HG02642 (cell line): Measurements from ENCODE around the gene FAM9A.
"Not testable (repeated sequence)": the region's sequence is repeated elsewhere in the genome, so short reads cannot be mapped to it uniquely, and the experiment has no call there.

Source experiments
- ATAC-seq: cut with Tn5 transposase; IDR thresholded peaks from one replicate; pipeline ENCODE4 v1.9.1; 2021; ENCODE audit warnings: mild to moderate bottlenecking; ENCODE audit not compliant: unreplicated experiment, poor library complexity

The FAM9A gene

DNA sequence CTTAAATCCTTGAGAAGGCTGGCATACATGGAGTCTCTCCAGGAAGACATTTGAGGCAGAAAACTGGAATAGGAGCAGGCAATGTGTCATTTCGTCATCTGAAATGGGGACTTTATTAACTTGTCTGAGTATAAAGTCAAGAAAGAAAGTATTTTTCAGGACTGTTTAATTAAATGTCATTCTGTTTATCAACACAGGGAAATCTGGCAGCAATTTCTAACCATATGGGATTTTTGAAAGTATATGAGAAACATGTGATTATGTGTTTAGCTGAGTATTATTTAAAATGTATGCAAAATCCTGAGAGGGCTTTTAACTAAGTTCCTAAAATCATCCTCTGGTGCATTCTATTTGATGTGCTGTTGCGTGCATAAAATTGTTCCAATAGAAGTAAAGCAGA lies 3.9 kb upstream of the FAM9A start:
- ATAC-seq: no peak

DNA sequence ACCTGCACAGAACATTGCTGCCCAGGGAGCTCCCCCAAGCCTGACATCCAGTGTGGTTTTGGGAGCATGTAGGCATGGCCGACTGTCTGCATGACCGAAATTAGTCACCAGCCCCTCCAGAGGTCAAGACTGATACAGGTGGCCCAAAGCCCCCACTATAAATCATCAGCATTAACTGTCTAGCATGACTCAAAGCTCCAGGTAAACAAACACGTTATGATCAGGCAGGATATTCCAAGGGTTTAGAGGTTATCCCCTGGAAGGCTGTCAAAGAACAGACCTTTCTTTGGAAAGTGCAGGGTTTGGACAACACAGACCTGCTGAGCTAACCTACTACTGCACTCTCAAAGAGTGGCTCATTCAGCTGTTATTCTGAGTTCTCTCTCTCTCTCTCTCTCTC lies 2.1 kb upstream of the FAM9A start:
- no peak for ATAC-seq

DNA sequence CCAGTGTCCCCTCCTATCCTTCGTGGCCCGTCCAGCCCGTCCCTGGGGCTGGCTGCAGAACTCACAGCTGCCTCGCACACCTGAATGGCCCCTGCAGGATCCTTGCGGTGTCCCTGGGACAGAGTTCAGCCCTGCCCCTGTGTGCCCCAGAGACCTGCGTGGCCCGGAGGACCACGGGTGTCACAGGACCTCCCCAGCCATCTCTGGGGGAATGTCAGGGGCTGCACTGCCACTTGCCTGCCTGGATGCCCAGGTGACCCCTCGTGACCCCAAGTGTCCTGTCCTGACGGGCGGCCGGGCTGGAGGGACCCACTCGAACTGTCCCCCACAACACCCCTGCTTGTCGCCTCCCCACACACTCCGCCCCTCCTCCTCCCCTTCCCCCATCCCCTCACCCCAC lies 832 bp downstream of the FAM9A start:
- ATAC-seq: not testable (repeated sequence)

DNA sequence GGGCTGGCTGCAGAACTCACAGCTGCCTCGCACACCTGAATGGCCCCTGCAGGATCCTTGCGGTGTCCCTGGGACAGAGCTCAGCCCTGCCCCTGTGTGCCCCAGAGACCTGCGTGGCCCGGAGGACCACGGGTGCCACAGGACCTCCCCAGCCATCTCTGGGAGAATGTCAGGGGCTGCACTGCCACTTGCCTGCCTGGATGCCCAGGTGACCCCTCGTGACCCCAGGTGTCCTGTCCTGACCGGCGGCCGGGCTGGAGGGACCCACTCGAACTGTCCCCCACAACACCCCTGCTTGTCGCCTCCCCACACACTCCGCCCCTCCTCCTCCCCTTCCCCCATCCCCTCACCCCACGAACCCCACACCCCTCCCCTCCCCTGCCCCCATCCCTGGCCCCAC lies 1.9 kb downstream of the FAM9A start:
- not testable (repeated sequence) for ATAC-seq

DNA sequence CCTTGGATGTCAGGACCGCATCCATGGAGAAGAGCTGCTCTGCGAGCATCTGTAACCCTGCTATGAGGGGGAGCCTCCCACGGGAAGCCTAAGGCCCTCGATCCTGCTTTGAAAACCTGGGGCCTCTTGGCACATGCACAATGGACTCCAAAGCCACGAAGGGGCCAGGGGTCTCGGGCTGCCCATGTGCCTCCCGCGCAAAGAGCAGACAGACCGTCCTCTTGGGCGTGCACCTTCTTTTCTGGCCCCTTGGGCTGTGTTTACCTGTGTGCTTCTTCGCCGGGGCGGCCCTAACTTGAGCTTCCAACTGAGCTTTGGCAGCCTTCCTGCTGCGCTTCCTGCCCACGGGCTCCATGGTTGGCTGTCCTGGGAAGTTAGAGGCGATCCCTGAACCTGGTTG lies 2.5 kb downstream of the FAM9A start:
- not testable (repeated sequence) for ATAC-seq

DNA sequence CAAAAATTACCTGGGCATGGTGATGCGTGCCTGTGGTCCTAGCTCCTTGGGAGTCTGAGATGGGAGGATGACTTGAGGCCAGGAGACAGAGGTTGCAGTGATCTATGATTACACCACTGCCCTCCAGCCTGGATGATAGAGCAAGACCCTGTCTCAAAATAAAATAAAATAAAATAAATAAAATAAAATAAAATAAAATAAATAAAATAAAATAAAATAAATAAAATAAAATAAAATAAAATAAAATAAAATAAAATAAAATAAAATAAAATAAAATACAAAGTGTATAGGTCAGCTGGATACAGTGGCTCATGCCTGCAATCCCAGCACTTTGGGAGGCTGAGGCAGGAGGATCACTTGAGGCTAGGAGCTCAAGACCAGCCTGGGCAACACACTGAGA lies 14.1 kb downstream of the FAM9A start:
- not testable (repeated sequence) for ATAC-seq

DNA sequence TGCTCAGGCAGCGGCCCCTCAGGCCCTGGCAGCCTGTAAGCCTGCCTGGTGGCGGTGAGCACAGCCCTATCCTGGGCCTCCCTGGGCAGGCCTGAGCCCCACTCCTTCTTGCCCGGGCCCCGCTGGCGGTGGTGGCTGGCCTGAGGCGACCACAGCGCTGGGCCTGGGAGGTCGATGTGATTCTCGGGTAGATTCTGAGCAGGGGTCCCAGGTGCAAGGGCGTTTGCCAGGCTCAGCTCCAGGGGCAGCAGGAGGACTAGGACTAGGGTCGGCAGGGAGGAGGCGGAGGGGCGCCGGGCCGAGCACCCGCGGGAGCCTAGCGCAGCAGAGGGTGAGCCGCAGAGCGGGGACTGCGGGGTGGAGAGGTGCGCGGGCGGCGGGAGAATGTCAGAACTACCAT lies 17.0 kb downstream of the FAM9A start:
- ATAC-seq: no peak

DNA sequence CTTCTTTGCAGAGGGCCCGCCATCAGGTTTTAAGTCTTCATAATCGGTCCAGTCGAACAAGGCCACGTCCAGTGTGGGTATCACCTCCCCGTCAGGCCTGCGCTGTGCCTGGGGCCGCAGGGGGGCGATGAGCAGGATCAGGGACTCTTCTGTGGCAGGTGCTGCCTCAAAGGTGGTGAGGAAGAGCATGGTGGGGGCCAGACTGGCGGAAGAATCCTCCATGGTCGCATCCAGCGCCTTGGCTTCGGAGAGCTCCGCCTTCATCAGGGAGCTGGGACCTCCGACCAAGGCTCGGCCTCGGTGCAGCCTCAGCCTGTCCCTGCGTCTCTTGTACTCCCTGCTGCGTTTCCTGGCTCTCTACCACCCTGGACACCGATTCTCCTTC lies 17.5 kb downstream of the FAM9A start:
- no peak for ATAC-seq

DNA sequence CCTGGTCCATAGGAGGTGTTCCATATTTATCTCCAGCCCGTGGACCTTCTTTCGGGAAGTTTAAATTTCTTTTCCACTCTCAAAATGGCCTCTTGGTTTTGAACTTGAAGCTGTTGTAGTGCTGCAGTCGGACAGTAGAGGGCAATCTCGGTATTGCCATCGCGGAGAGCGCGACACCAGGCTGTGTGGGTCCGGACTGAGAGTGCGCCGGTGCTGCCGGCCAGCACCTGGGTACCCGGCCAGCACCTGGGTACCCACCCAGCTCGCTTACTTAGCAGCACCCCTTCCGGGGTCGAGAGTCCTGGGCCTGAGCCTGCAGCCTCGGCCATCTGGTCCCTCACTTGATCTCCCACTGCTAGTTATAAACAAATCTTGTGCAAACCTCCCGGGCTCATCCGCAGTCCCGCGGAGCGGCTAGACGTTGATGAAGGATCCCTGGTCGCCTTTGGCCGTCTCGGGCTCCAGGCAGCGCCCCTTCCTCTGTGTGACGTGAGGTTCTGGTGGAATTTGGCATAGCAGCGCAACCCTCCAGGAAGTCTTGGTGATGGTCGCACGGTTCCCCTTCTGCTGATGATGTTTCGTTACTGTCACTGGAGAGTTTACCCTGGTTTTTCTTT lies 18.0 kb downstream of the FAM9A start:
- no peak for ATAC-seq

DNA sequence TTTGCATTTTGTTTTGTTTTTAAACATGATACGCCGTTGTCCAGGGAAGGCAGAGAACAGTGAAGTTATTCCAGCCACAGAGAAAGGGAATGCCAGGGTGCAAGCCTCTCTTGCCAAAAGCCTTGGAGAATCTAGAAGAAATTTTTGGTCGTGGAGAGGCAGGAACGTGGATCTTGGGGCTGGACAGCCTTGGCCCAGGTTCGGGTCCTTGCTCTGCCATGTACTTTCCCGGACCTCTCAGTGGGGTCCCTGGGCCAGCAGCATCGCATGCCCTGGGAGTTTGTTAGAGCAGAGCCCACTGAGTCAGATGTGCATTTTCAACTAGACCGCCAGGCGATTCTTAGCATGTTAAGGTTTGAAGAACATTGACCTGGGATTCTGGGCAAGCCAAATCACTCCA lies 18.6 kb downstream of the FAM9A start:
- no peak for ATAC-seq

DNA sequence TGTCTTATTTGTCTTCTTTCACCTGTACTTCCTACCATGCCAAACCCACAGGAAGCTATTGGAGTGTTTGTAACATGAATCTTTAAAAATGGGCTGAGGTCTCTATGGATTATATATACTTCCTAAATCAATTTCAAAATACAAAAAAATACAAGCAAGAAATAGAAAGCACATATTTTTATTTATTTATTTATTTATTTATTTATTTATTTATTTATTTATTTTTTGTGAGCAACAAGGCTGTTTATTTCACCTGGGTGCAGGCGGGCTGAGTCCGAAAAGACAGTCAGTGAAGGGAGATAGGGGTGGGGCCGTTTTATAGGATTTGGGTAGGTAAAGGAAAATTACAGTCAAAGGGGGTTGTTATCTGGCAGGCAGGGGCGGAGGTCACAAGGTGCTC lies 19.3 kb downstream of the FAM9A start:
- not testable (repeated sequence) for ATAC-seq

DNA sequence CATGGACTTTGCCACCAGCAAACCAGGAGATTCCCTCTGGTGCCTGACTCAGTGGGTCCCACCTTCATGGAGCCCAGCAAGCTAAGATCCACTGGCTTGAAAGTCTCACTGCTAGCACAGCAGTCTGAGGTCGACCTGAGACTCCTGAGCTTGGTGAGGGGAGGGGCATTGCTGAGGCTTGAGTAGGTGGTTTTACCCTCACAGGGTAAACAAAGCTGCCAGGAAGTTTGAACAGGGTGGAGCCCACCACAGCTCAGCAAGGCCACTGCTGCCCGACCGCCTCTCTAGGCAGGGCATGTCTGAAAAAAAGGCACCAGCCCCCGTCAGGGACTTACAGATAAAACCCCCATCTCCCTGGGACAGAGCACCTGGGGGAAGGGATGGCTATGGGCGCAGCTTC lies 28.1 kb downstream of the FAM9A start:
- ATAC-seq: no peak

DNA sequence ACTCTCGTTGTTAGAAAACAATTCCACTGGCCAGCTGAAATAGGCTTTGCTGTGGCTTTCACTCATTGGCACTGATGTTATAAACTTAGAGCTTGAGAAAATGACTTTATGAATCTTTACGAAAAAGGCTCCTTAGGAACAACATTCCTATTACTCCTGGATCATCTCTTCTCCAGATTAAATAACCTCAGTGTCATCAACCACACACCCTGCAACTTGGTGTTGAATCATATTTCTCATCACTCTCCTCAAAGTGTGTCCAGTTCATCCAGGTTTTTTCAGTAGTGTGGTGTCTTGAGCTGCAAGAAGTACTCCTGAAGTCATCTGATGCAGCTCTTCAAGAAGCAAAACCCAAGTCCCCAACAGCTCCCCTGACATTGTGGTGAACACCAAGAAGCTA lies 41.2 kb downstream of the FAM9A start:
- ATAC-seq: no peak

DNA sequence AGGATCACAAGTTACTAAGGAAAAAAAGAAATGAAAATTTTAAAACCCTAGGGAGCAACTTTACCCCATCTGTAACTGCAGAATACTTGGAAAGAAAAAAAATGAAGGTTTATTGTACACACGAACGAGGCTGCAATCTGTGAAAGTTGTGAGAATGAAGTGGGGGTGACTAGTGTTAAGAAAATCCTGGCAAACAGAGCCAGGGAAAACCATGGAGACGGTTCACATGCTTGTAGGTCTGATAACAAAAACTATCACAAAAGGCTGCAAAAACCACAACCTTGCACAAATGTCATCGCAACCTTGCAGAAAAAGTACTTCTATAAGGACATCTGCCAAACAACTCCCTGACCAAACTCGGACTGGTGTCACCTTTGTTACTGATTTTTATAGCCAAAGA lies 42.5 kb downstream of the FAM9A start:
- not testable (repeated sequence) for ATAC-seq

DNA sequence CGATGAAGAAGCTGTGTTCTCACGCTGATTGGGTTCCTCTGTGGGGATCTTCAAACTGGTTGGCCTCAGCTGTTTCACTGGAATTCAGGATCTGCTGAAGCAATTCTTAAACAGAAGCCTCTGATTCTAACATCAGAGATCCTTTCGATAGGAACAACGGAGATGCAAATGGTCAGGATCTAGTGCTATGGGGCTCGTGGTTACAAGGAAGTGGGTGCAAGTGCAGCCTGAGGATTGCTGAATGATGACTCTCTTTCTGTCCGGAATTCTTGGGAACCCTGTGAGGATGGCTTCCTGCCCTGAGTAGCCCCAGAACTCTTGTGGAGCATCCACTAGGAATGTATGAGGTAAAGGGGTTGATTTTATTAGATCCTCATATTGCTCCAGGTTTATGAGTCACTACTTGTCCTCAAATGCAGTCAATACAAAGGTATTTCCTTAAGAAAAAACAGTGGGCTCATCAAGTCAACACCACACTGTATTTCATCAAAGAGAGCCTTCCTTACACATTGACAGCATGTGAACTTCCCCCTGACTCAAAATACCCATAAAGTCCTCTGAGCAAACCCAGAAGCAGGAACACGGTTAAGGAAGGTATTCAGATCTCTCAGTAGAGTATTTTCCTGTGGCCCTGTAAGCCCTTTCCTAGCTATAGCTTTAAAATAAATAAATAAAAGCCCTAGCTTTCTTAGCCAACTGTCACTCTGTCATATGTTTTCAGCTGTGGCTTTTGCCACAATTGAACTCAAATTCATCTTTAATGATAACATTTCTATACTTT lies 43.4 kb downstream of the FAM9A start:
- not testable (repeated sequence) for ATAC-seq

DNA sequence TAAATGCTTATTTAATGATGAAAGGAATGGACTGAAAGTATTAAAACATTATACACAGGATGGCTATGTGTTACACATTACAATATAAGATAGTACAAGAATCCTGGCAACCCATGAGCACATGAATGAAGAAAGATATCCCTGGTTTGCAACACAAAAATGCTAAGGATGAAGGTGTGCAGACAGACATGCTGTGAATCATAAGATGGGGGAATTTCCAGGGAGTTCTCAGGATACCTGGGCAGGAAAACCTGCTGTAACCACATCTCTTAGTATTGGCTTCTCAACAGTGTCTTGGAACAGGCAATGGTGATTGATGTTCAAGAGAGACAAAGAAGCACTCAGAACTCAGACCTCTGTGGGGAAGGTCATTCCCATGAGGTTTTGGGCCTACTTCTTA lies 45.4 kb downstream of the FAM9A start:
- ATAC-seq: no peak

DNA sequence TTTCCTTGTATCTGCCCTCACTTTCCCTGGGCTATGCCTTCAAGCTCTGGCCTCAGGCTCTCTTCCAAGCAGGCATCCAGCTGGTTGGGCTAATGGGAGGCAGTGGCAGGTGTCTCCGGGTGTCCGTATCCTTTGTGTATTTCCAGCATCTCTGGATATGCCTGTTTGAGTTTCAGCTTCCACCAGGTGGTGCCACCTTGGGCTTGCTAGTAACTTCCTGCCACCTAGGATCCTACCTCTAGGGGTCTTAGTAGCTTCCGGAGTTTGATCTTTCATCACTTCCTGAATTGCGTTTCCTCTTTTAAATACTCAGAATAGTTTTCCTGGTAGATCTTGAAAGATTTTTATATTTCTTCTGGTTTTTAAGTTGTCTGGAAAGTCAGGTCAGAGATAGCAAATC lies 46.1 kb downstream of the FAM9A start:
- no peak for ATAC-seq

DNA sequence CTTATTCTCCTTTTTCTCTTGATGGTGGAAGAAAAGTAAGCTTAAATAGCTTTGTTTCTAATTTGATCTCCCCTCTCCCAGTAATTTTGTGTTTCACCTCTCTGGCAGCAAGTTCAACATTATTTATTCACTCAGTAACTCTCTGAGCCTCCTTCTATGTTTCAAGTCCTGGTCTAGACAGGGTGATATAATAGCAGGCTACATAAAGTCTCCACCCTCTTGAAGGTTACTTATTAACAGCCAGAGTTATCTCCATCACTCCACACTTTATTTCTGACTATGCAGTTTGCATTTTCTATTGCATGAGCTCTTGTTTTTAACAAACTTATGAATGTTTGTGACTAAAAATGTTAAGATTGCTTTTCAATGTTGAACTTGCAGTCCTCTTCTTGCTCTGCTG lies 51.5 kb downstream of the FAM9A start:
- ATAC-seq: no peak

DNA sequence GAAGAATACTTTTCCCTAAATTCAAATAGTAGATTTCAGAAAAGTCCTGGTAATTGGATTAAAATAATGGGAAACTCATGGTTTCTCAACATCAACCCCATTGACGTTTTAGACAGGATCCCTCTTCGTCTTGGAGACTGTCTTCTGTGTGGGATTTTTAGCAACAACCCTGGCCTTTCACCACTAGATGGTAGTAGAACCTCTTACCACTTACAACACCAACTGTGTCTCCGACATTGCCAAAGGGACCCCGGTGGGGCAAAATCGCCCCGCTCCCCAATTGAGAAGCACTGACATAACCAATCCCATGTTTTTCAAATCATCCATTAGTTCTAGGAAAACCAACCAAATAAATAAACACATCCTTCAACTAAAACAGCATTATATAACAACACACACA lies 52.3 kb downstream of the FAM9A start:
- no peak for ATAC-seq

DNA sequence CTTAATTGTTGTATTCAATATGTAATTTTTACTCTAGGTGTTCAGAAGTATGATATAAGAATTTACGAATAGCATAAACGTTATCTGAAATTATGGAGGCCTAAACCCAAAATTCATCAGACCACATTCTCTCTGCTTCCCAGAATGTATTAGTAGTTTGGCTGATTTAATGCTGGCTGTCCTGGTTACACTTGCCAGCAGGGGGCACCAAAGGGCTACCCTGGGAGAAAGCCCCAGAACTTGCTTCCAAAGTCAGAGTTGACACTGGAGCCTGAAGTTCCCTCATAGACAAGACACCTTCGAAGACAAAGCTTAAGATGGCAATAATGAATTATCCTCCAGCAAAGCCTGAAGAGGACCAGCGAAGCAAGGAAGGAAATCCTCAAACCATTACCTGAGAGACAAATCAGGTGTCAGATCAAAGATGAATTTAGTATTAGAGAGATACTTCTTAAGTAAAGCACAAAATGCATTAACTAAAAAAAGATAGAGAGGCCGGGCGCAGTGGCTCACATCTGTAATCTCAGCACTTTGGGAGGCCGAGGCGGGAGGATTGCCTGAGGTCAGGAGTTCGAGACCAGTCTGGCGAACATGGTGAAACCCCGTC lies 58.0 kb downstream of the FAM9A start:
- ATAC-seq: no peak

DNA sequence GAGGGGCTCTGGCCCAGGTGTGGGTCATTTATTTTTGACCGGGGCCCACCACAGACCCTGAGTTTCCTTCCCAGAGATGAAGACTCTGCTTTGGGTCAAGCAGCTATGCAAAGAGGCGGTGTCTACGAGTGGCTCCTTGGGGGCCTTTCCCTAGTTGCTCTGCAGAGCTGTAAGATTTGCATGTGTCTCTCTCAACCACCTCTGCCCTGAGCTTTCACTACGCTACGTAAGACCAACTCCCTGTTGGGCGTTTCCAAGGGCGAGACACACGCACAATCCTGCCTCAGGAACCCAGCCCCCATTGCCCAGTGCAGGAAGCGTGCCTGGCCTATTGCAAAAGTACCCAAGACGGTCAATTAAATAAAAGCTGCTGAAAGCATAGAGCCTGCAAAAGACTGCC lies 59.2 kb downstream of the FAM9A start:
- no peak for ATAC-seq
